Measurements from ENCODE around the gene ANKRD31. TPM values are rescaled to one million over a fixed set of nuclear protein-coding genes. Genes with fewer than 3 reads are reported as not detected.

ANKRD31 gene
- total and polyA plus RNA-seq, 12 donors = 0.06 to 0.88 (median 0.42) TPM

GRCh38 chr5:75202935-75203334, 33.7 kb downstream of the ANKRD31 start:
- no peak for TF ChIP-seq POLR2A (IDR thresholded peaks at IDR 0.05)
- no peak for TF ChIP-seq CTCF (IDR thresholded peaks at IDR 0.05)
- DNase-seq = no peak
- Histone ChIP-seq H3K27ac (no peak overlapping the region), H3K4me1 (replicated peaks in 1 of 2) (no peaks in the 10 kb centered on the region), H3K4me3 (no peak overlapping the region), H3K36me3 (replicated peaks in 1 of 2) (no peaks in the 10 kb centered on the region), H3K9me3 (replicated peaks in 1 of 3) (no peaks in the 10 kb centered on the region), H3K27me3 (no peaks in the 10 kb centered on the region)
- intact Hi-C loops (cut with DNase I) = no loop called here
- 69 to 87% (median 76%) methylated on average over 1 of the region's 1 CpG for WGBS, 4 donors

- Histone ChIP-seq H3K36me3 (replicated peaks in 1 of 2) (no peaks in the 10 kb centered on the region), H3K27me3 (no peaks in the 10 kb centered on the region), H3K9me3 (replicated peaks in 1 of 3) (no peaks in the 10 kb centered on the region), H3K4me1 (replicated peaks in 1 of 2) (no peaks in the 10 kb centered on the region), H3K4me3 (no peak overlapping the region), H3K27ac (no peak overlapping the region)
- 92 to 96% (median 95%) methylated on average over 4 of the region's 4 CpGs for WGBS, 4 donors
- intact Hi-C loops (cut with DNase I) = no loop called here
- DNase-seq = no peak
- TF ChIP-seq CTCF (IDR thresholded peaks at IDR 0.05) (no peak), POLR2A (IDR thresholded peaks at IDR 0.05) (no peak)
Observed at GRCh38 chr5:75200776-75201175, 35.9 kb downstream of the ANKRD31 start.

GRCh38 chr5:75199946-75200345, 36.7 kb downstream of the ANKRD31 start:
- intact Hi-C loops (cut with DNase I) = no loop called here
- H3K4me3 ChIP-seq = no peak overlapping the region
- no peak for DNase-seq
- H3K36me3 ChIP-seq (replicated peaks in 1 of 2) = no peaks in the 10 kb centered on the region
- no peaks in the 10 kb centered on the region for H3K4me1 ChIP-seq (replicated peaks in 1 of 2)
- TF ChIP-seq CTCF (IDR thresholded peaks at IDR 0.05) = no peak
- TF ChIP-seq POLR2A (IDR thresholded peaks at IDR 0.05) = no peak
- H3K27ac ChIP-seq = no peak overlapping the region
- H3K27me3 ChIP-seq = no peaks in the 10 kb centered on the region
- H3K9me3 ChIP-seq (replicated peaks in 1 of 3) = no peaks in the 10 kb centered on the region
- 95 to 100% (median 98%) methylated on average over 1 of the region's 1 CpG for WGBS, 4 donors

GRCh38 chr5:75199071-75199470, 37.6 kb downstream of the ANKRD31 start:
- Histone ChIP-seq H3K27ac (no peak overlapping the region), H3K9me3 (replicated peaks in 1 of 3) (no peaks in the 10 kb centered on the region), H3K4me1 (replicated peaks in 1 of 2) (no peaks in the 10 kb centered on the region), H3K27me3 (no peaks in the 10 kb centered on the region), H3K36me3 (replicated peaks in 1 of 2) (no peaks in the 10 kb centered on the region), H3K4me3 (no peak overlapping the region)
- no peak for DNase-seq
- 89 to 100% (median 95%) methylated on average over 2 of the region's 2 CpGs for WGBS, 4 donors
- TF ChIP-seq CTCF (IDR thresholded peaks at IDR 0.05) (no peak), POLR2A (IDR thresholded peaks at IDR 0.05) (no peak)
- intact Hi-C loops (cut with DNase I) = no loop called here

Measured in adrenal gland (tissue), 12 donors.